ENCODE measurements around the gene MET. TPM values are rescaled to one million over a fixed set of nuclear protein-coding genes. Genes with fewer than 3 reads are reported as not detected.

Gene MET
- total RNA-seq, 1 experiment from 2014 or later, result 200 TPM

GRCh38 chr7:116828281-116828680, 156.3 kb downstream of the MET start:
- TF ChIP-seq, protein P1, sequence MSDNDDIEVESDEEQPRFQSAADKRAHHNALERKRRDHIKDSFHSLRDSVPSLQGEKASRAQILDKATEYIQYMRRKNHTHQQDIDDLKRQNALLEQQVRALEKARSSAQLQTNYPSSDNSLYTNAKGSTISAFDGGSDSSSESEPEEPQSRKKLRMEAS (IDR thresholded peaks at IDR 0.05), result no peak
- TF ChIP-seq ZBTB33 (IDR thresholded peaks at IDR 0.05; ENCODE audit: extremely low read depth, insufficient replicate concordance, low read length) (no peak), RAD21 (IDR thresholded peaks at IDR 0.05; ENCODE audit: low read depth) (peak; percentile 70), CEBPB (IDR thresholded peaks at IDR 0.05; ENCODE audit: low read depth) (no peak), CBX3 (IDR thresholded peaks at IDR 0.05; ENCODE audit: low read depth) (no peak), CTCF (IDR thresholded peaks at IDR 0.05 in 2 of 3, conservative IDR thresholded peaks at IDR 0.05 in 1 of 3; ENCODE audit: borderline replicate concordance in 1 of 3, insufficient read depth in 1 of 3, low read depth in 2 of 3, low read length in 2 of 3) (peak; percentile 38 to 47 (median 45); a peak in 5 of 6 replicates), REST (IDR thresholded peaks at IDR 0.05; ENCODE audit: low read depth) (no peak), ZFX (IDR thresholded peaks at IDR 0.05) (no peak), POLR2A (IDR thresholded peaks at IDR 0.05; ENCODE audit: borderline replicate concordance, extremely low read depth, insufficient read depth, insufficient read length) (no peak), YY1 (IDR thresholded peaks at IDR 0.05; ENCODE audit: extremely low read depth, insufficient replicate concordance, low read depth, low read length) (no peak), FOSL1 (IDR thresholded peaks at IDR 0.05; ENCODE audit: low read depth) (no peak), ZNF274 (IDR thresholded peaks at IDR 0.05; ENCODE audit: low read depth, low read length) (no peak), SIN3A (IDR thresholded peaks at IDR 0.05; ENCODE audit: low read depth) (no peak), TCF7L2 (IDR thresholded peaks at IDR 0.05; ENCODE audit: borderline replicate concordance, extremely low read depth, insufficient read depth, insufficient read length) (no peak), EGR1 (IDR thresholded peaks at IDR 0.05; ENCODE audit: low read depth) (no peak), SP1 (IDR thresholded peaks at IDR 0.05; ENCODE audit: low read depth) (no peak), ELF1 (IDR thresholded peaks at IDR 0.05; ENCODE audit: borderline replicate concordance, low read depth) (no peak)
- TF ChIP-seq, protein P2, sequence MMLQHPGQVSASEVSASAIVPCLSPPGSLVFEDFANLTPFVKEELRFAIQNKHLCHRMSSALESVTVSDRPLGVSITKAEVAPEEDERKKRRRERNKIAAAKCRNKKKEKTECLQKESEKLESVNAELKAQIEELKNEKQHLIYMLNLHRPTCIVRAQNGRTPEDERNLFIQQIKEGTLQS (IDR thresholded peaks at IDR 0.05), result no peak
- no peak overlapping the region for H3K9ac ChIP-seq (ENCODE audit: low read length)
- ChIA-PET CTCF (interaction anchor here (0.9 to 1.1 kb wide), 3 partner anchors 20 to 299 kb away, joined by 3 to 5 read pairs (median 3); no protein-coding TSS in a partner anchor), RAD21 (ENCODE audit: low non-redundant PET in 1 of 2, low total read pairs in 2 of 2, uncharacterized antibody in 2 of 2, unreplicated experiment in 2 of 2) (no interaction called here), POLR2A (interaction anchor here (0.7 kb wide), 1 partner anchor 328 kb away, joined by 5 read pairs; no protein-coding TSS in a partner anchor)
- H3K36me3 ChIP-seq (ENCODE audit: control insufficient read depth in 1 of 2, insufficient read depth in 2 of 2, low read length in 2 of 2), result no peaks in the 10 kb centered on the region
- no TSS peak for BruUV-seq (replicated peaks)
- H3K4me1 ChIP-seq (ENCODE audit: control insufficient read depth in 1 of 2, insufficient read depth in 2 of 2, low read length in 2 of 2), result no peaks in the 10 kb centered on the region
- no peaks in the 10 kb centered on the region for H3K79me2 ChIP-seq (ENCODE audit: insufficient read depth, low read length)
- no peaks in the 10 kb centered on the region for H4K20me1 ChIP-seq (ENCODE audit: insufficient read depth)
- no peaks in the 10 kb centered on the region for H3K9me2 ChIP-seq (ENCODE audit: insufficient read depth)
- peak overlapping the region; percentile 11 for H2AFZ ChIP-seq (ENCODE audit: low read depth, low read length, poor library complexity, severe bottlenecking)
- no peaks in the 10 kb centered on the region for H3K9me3 ChIP-seq (ENCODE audit: control insufficient read depth in 1 of 2, insufficient read depth in 1 of 2, low read depth in 1 of 2, low read length in 2 of 2)
- H3K4me2 ChIP-seq (ENCODE audit: low read length), result no peak overlapping the region
- ATAC-seq (peak; percentile 61; the same call in 1 of the 2 replicates), DNase-seq (ENCODE audit: low read depth, low spot score) (no peak)
- no peak overlapping the region for H3K27ac ChIP-seq (ENCODE audit: low read depth, low read length)
- intact Hi-C loops (cut with micrococcal nuclease), result loop anchor here (2.0 kb wide), 1 partner anchor 291 kb away; no protein-coding TSS in a partner anchor
- no peaks in the 10 kb centered on the region for H3K27me3 ChIP-seq (ENCODE audit: insufficient read depth, low read length)
- no peak overlapping the region for H3K4me3 ChIP-seq (replicated peaks in 1 of 2; ENCODE audit: low read depth in 1 of 2, low read length in 2 of 2)

Measured in HCT116 (cell line).